Caco-2 (cell line): Measurements from ENCODE around the gene CXCR4. TPM values are rescaled to one million over a fixed set of nuclear protein-coding genes. Genes with fewer than 3 reads are reported as not detected.

Source experiments
- BruUV-seq: library from RNA; stranded (reverse); fragments of 400-500 nt; replicated peaks from 2 replicates; lab custom pipeline; 2021; lab: Mats Ljungman, UMichigan
- CTCF ChIA-PET: fragments of 300-600 bp; sonication (Branson Sonifier 250); formaldehyde crosslinking; loops from one replicate; lab custom pipeline; 2022; ENCODE audit warnings: antibody characterized with exemption; lab: Charles Lee
- POLR2A ChIA-PET: fragments of 300-600 bp; sonication (Branson Sonifier 250); formaldehyde crosslinking; loops from one replicate; lab custom pipeline; 2022; ENCODE audit warnings: antibody characterized with exemption; lab: Charles Lee
- DNase-seq, 2 experiments: peaks; one replicate each; pipeline versions ENCODE4 v3.0.0 to v3.0.0-alpha.2; 2020 to 2022
- H3K27me3 ChIP-seq: replicated peaks from 2 replicates; pipeline ENCODE4 v1.6.0; 2011; ENCODE audit warnings: low read length; ENCODE audit not compliant: control insufficient read depth, insufficient read depth
- H3K36me3 ChIP-seq: 2 replicates; pipeline ENCODE4 v1.5.1; 2011; ENCODE audit warnings: low read length; ENCODE audit not compliant: control insufficient read depth, insufficient read depth
- H3K4me1 ChIP-seq: fragments of 250-450 bp; sonication (Bioruptor Pico); 2 replicates; pipeline ENCODE4 v1.5.1; 2020; ENCODE audit warnings: mild to moderate bottlenecking
- H3K4me3 ChIP-seq: 2 replicates; pipeline ENCODE4 v1.5.1; 2011; ENCODE audit warnings: low read depth, mild to moderate bottlenecking, control low read depth, low read length
- H3K9me3 ChIP-seq: fragments of 250-450 bp; sonication (Bioruptor Pico); 2 replicates; pipeline ENCODE4 v1.5.1; 2020; ENCODE audit warnings: mild to moderate bottlenecking, moderate library complexity
- H3K27ac Mint-ChIP-seq: one replicate; pipeline ENCODE4 v1.8.0; 2022; ENCODE audit warnings: mixed read lengths; ENCODE audit not compliant: unreplicated experiment
- H3K27me3 Mint-ChIP-seq: one replicate; pipeline ENCODE4 v1.8.0; 2022; ENCODE audit warnings: mixed read lengths; ENCODE audit not compliant: insufficient read depth, unreplicated experiment
- H3K36me3 Mint-ChIP-seq: one replicate; pipeline ENCODE4 v1.8.0; 2022; ENCODE audit warnings: mild to moderate bottlenecking, mixed read lengths; ENCODE audit not compliant: insufficient read depth, unreplicated experiment
- H3K4me1 Mint-ChIP-seq: one replicate; pipeline ENCODE4 v1.8.0; 2022; ENCODE audit warnings: low read depth, mixed read lengths; ENCODE audit not compliant: unreplicated experiment
- H3K4me3 Mint-ChIP-seq: one replicate; pipeline ENCODE4 v1.8.0; 2022; ENCODE audit warnings: mild to moderate bottlenecking, moderate library complexity, mixed read lengths; ENCODE audit not compliant: unreplicated experiment
- H3K9me3 Mint-ChIP-seq: one replicate; pipeline ENCODE4 v1.8.0; 2022; ENCODE audit warnings: mixed read lengths; ENCODE audit not compliant: unreplicated experiment
- CTCF ChIP-seq, 2 experiments: fragments of 200-600 bp in 1 of 2; IDR thresholded peaks; 1 replicate in 1 of 2; 2 replicates in 1 of 2; pipeline versions ENCODE4 v1.5.1 to v1.8.0; 2011 to 2022; ENCODE audit warnings: antibody characterized with exemption in 1 of 2, control low read depth in 1 of 2, inconsistent platforms in 1 of 2, low read depth in 1 of 2, low read length in 1 of 2, mild to moderate bottlenecking in 1 of 2, moderate library complexity in 1 of 2; ENCODE audit not compliant: insufficient read depth in 1 of 2, severe bottlenecking in 1 of 2, unreplicated experiment in 1 of 2
- intact Hi-C: fragments of 100-400 bp; cut with micrococcal nuclease; formaldehyde crosslinking; loops from one replicate; pipeline ENCODE4 v1.10.0; 2022; ENCODE audit not compliant: unreplicated experiment
- total RNA-seq: library from RNA; stranded (reverse); gene quantifications from 2 replicates; pipeline ENCODE4 v1.2.3, GENCODE V29; 2022

The CXCR4 gene
- total RNA-seq, 1 experiment from 2014 or later = 1.4 TPM

GRCh38 chr2:136128905-136129304, 11.0 kb upstream of the CXCR4 start:
- peaks cover 10% of the 10 kb centered on the region for H3K4me1 Mint-ChIP-seq
- BruUV-seq = no TSS peak
- intact Hi-C loops = no loop called here
- no peaks in the 10 kb centered on the region for H3K36me3 Mint-ChIP-seq
- no peak overlapping the region for H3K4me3 Mint-ChIP-seq
- H3K27me3 Mint-ChIP-seq = peaks cover 3% of the 10 kb centered on the region
- no peak for TF ChIP-seq CTCF (IDR thresholded peaks at IDR 0.05; ENCODE audit: insufficient read depth in 1 of 2, low read depth in 1 of 2, low read length in 1 of 2, severe bottlenecking in 1 of 2, unreplicated experiment in 1 of 2)
- Histone ChIP-seq H3K36me3 (no peaks in the 10 kb centered on the region), H3K9me3 (no peaks in the 10 kb centered on the region), H3K4me3 (no peak overlapping the region), H3K27me3 (no peaks in the 10 kb centered on the region), H3K4me1 (no peaks in the 10 kb centered on the region; the same call in 1 of the 2 replicates)
- CTCF ChIA-PET = no interaction called here
- H3K27ac Mint-ChIP-seq = no peak overlapping the region
- POLR2A ChIA-PET = no interaction called here
- no peak for DNase-seq
- no peaks in the 10 kb centered on the region for H3K9me3 Mint-ChIP-seq

GRCh38 chr2:136128366-136128765, 10.4 kb upstream of the CXCR4 start:
- Histone ChIP-seq H3K4me1 (no peaks in the 10 kb centered on the region; the same call in 1 of the 2 replicates), H3K27me3 (no peaks in the 10 kb centered on the region), H3K4me3 (no peak overlapping the region), H3K36me3 (no peaks in the 10 kb centered on the region), H3K9me3 (no peaks in the 10 kb centered on the region)
- TF ChIP-seq CTCF (IDR thresholded peaks at IDR 0.05; ENCODE audit: insufficient read depth in 1 of 2, low read depth in 1 of 2, low read length in 1 of 2, severe bottlenecking in 1 of 2, unreplicated experiment in 1 of 2) = no peak
- ChIA-PET POLR2A (no interaction called here), CTCF (no interaction called here)
- Mint-ChIP-seq H3K27ac (no peak overlapping the region), H3K27me3 (peaks cover 3% of the 10 kb centered on the region), H3K36me3 (no peaks in the 10 kb centered on the region), H3K4me3 (no peak overlapping the region), H3K9me3 (no peaks in the 10 kb centered on the region), H3K4me1 (peaks cover 10% of the 10 kb centered on the region)
- BruUV-seq = no TSS peak
- no peak for DNase-seq
- intact Hi-C loops = no loop called here

GRCh38 chr2:136127356-136127755, 9.4 kb upstream of the CXCR4 start:
- no peaks in the 10 kb centered on the region for H3K36me3 ChIP-seq
- H3K36me3 Mint-ChIP-seq = no peaks in the 10 kb centered on the region
- H3K9me3 ChIP-seq = no peaks in the 10 kb centered on the region
- H3K9me3 Mint-ChIP-seq = no peaks in the 10 kb centered on the region
- no peak for DNase-seq
- peaks cover 10% of the 10 kb centered on the region for H3K4me1 Mint-ChIP-seq
- POLR2A ChIA-PET = no interaction called here
- CTCF ChIA-PET = no interaction called here
- intact Hi-C loops = no loop called here
- H3K4me3 Mint-ChIP-seq = no peak overlapping the region
- TF ChIP-seq CTCF (IDR thresholded peaks at IDR 0.05; ENCODE audit: insufficient read depth in 1 of 2, low read depth in 1 of 2, low read length in 1 of 2, severe bottlenecking in 1 of 2, unreplicated experiment in 1 of 2) = no peak
- no peaks in the 10 kb centered on the region for H3K27me3 ChIP-seq
- no peak overlapping the region for H3K27ac Mint-ChIP-seq
- BruUV-seq = no TSS peak
- H3K4me3 ChIP-seq = no peak overlapping the region
- H3K27me3 Mint-ChIP-seq = peaks cover 3% of the 10 kb centered on the region
- no peaks in the 10 kb centered on the region; the same call in 1 of the 2 replicates for H3K4me1 ChIP-seq
